Measurements from ENCODE around the gene PLOD1. TPM values are rescaled to one million over a fixed set of nuclear protein-coding genes. Genes with fewer than 3 reads are reported as not detected.

PLOD1 gene
- total RNA-seq, 1 donor from 2014 or later, result 104 TPM

- TF ChIP-seq, protein P1, sequence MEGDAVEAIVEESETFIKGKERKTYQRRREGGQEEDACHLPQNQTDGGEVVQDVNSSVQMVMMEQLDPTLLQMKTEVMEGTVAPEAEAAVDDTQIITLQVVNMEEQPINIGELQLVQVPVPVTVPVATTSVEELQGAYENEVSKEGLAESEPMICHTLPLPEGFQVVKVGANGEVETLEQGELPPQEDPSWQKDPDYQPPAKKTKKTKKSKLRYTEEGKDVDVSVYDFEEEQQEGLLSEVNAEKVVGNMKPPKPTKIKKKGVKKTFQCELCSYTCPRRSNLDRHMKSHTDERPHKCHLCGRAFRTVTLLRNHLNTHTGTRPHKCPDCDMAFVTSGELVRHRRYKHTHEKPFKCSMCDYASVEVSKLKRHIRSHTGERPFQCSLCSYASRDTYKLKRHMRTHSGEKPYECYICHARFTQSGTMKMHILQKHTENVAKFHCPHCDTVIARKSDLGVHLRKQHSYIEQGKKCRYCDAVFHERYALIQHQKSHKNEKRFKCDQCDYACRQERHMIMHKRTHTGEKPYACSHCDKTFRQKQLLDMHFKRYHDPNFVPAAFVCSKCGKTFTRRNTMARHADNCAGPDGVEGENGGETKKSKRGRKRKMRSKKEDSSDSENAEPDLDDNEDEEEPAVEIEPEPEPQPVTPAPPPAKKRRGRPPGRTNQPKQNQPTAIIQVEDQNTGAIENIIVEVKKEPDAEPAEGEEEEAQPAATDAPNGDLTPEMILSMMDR (IDR thresholded peaks at IDR 0.05; ENCODE audit: insufficient read depth, low read length, poor library complexity, severe bottlenecking), result no peak
- H3K27me3 ChIP-seq (ENCODE audit: control insufficient read depth, insufficient read depth, low read length), result no peaks in the 10 kb centered on the region
- DNase-seq (ENCODE audit: low read depth), result no peak
- peaks cover 2% of the 10 kb centered on the region for H3K36me3 ChIP-seq (ENCODE audit: control insufficient read depth, insufficient read depth, low read length)
- H3K4me3 ChIP-seq (ENCODE audit: low read depth, low read length), result no peak overlapping the region
These were observed 18.1 kb downstream of the PLOD1 start for GRCh38 chr1:11952455-11953109.

DNA sequence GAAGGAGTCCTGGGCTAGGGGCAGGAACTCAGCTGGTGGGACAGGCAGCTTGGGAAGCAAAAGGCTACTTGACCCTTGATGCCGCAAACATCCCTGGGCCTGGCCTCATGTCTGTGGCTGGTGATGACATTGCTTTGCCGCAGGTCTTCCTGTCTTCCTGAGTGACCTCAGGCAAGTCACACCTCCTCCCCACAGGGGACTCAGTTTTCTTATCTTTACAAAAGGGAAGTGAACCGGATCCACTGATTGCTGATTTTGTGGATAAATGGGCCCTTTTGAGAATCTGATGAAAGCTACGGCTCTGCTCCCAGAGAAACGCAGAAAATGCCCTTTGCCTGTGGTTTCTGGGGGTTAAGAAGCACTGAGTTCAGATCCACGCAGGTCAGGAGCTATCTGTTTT, 20.7 kb downstream of the PLOD1 start:
- TF ChIP-seq, protein P1 (IDR thresholded peaks at IDR 0.05; ENCODE audit: insufficient read depth, low read length, poor library complexity, severe bottlenecking), result no peak
- peaks cover 2% of the 10 kb centered on the region for H3K36me3 ChIP-seq (ENCODE audit: control insufficient read depth, insufficient read depth, low read length)
- no peak overlapping the region for H3K4me3 ChIP-seq (ENCODE audit: low read depth, low read length)
- no peaks in the 10 kb centered on the region for H3K27me3 ChIP-seq (ENCODE audit: control insufficient read depth, insufficient read depth, low read length)
- DNase-seq (ENCODE audit: low read depth), result no peak

DNA sequence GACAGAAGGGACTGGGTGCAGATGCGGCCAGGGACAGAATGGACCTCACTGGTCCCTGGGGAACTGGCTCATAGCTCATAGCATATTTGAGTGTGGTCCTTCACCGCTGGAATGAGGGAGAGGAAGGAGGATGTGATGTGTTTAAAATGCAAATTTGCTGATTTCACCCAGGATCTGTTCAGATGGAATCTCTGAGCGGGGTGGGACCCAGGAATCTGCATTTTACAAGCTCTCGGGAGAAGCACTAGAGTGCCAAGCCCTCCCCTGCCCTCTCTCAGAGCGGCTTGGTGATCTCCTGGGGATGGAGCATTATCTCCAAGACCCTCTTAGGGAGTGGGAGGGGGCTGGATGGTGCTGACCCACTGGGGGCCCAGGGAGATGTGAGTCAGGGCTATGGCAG, 22.9 kb downstream of the PLOD1 start:
- peaks cover 2% of the 10 kb centered on the region for H3K36me3 ChIP-seq (ENCODE audit: control insufficient read depth, insufficient read depth, low read length)
- TF ChIP-seq, protein P1 (IDR thresholded peaks at IDR 0.05; ENCODE audit: insufficient read depth, low read length, poor library complexity, severe bottlenecking), result no peak

GRCh38 chr1:11957897-11958296, 23.4 kb downstream of the PLOD1 start:
- Histone ChIP-seq H3K27me3 (ENCODE audit: control insufficient read depth, insufficient read depth, low read length) (no peaks in the 10 kb centered on the region), H3K4me3 (ENCODE audit: low read depth, low read length) (no peak overlapping the region), H3K36me3 (ENCODE audit: control insufficient read depth, insufficient read depth, low read length) (peaks cover 2% of the 10 kb centered on the region)
- DNase-seq (ENCODE audit: low read depth), result no peak
- TF ChIP-seq, protein P1 (IDR thresholded peaks at IDR 0.05; ENCODE audit: insufficient read depth, low read length, poor library complexity, severe bottlenecking), result no peak

More for the DNA sequence above, 22.9 kb downstream of the PLOD1 start:
- Histone ChIP-seq H3K27me3 (ENCODE audit: control insufficient read depth, insufficient read depth, low read length) (no peaks in the 10 kb centered on the region), H3K4me3 (ENCODE audit: low read depth, low read length) (no peak overlapping the region)
- no peak for DNase-seq (ENCODE audit: low read depth)

GRCh38 chr1:11960276-11960675, 25.8 kb downstream of the PLOD1 start:
- no peak for DNase-seq (ENCODE audit: low read depth)
- H3K4me3 ChIP-seq (ENCODE audit: low read depth, low read length), result no peak overlapping the region
- H3K27me3 ChIP-seq (ENCODE audit: control insufficient read depth, insufficient read depth, low read length), result no peaks in the 10 kb centered on the region
- H3K36me3 ChIP-seq (ENCODE audit: control insufficient read depth, insufficient read depth, low read length), result peaks cover 4% of the 10 kb centered on the region
- TF ChIP-seq, protein P1 (IDR thresholded peaks at IDR 0.05; ENCODE audit: insufficient read depth, low read length, poor library complexity, severe bottlenecking), result no peak

GRCh38 chr1:11960715-11961114, 26.2 kb downstream of the PLOD1 start:
- H3K4me3 ChIP-seq (ENCODE audit: low read depth, low read length), result no peak overlapping the region
- peaks cover 4% of the 10 kb centered on the region for H3K36me3 ChIP-seq (ENCODE audit: control insufficient read depth, insufficient read depth, low read length)
- TF ChIP-seq, protein P1 (IDR thresholded peaks at IDR 0.05; ENCODE audit: insufficient read depth, low read length, poor library complexity, severe bottlenecking), result no peak

More at GRCh38 chr1:11960715-11961114, 26.2 kb downstream of the PLOD1 start:
- H3K27me3 ChIP-seq (ENCODE audit: control insufficient read depth, insufficient read depth, low read length), result no peaks in the 10 kb centered on the region
- no peak for DNase-seq (ENCODE audit: low read depth)
